Mesodermal cell (in vitro differentiated cells): ENCODE measurements around the gene PPARD.
"Not testable (repeated sequence)": the region's sequence is repeated elsewhere in the genome, so short reads cannot be mapped to it uniquely, and the experiment has no call there.

Source experiments
- H3K27ac ChIP-seq: 2 replicates; pipeline ENCODE4 v1.7.0; 2013; ENCODE audit warnings: mild to moderate bottlenecking, low read depth, low read length, moderate library complexity; ENCODE audit not compliant: severe bottlenecking
- H3K36me3 ChIP-seq: 2 replicates; pipeline ENCODE4 v1.7.1; 2013; ENCODE audit warnings: mild to moderate bottlenecking, low read length, moderate library complexity; ENCODE audit not compliant: control insufficient read depth, insufficient read depth
- H3K4me1 ChIP-seq: one replicate; pipeline ENCODE4 v1.7.1; 2013; ENCODE audit warnings: mild to moderate bottlenecking, low read length; ENCODE audit not compliant: insufficient read depth, control insufficient read depth, poor library complexity, severe bottlenecking
- H3K4me3 ChIP-seq: 2 replicates; pipeline ENCODE4 v1.7.0; 2013; ENCODE audit warnings: low read length, control low read depth, mild to moderate bottlenecking; ENCODE audit not compliant: insufficient read depth, poor library complexity, severe bottlenecking; ENCODE audit errors: extremely low read depth
- H3K9me3 ChIP-seq: 2 replicates; pipeline ENCODE4 v1.7.1; 2013; ENCODE audit warnings: mild to moderate bottlenecking, low read length, moderate library complexity; ENCODE audit not compliant: control insufficient read depth
- WGBS, 2 experiments: methylation state at CpG; one replicate each; pipeline ENCODE4 v1.1.5; 2013; ENCODE audit warnings: missing lambda C conversion rate in 2 of 2; ENCODE audit not compliant: insufficient coverage in 2 of 2; 5-methylcytosine and 5-hydroxymethylcytosine counted together

PPARD gene

DNA sequence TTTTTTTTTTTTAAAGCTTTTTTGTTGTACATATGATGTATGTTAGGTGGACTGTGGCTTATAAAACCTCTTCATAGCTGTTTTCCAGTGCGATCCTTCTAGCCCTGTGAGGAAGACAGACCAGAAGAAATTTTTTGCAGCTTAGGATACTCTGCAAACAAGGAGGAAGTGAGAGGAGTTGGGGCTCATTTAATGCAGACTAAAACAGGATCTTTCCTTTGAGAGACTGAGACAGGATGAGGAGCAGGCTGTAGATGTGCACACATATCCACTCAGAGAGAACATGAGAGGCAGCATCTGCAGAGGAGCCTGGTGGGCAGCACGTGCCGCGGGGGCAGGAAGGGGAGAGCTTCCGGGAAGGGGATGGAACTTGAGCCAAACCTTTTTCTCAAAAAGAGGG lies 45.7 kb downstream of the PPARD start:
- WGBS, 2 experiments, result 93 to 100% methylated on average over 4 to 5 of the region's 5 CpGs
- Histone ChIP-seq H3K36me3 (peaks cover under 1% of the 10 kb centered on the region), H3K27ac (no peak overlapping the region), H3K4me3 (no peak overlapping the region), H3K9me3 (no peaks in the 10 kb centered on the region), H3K4me1 (peaks cover 6% of the 10 kb centered on the region)

- H3K27ac ChIP-seq, result no peak overlapping the region
- WGBS, 2 experiments, result 90 to 96% methylated on average over 5 of the region's 5 CpGs
Measured at GRCh38 chr6:35388772-35389352, 46.5 kb downstream of the PPARD start.

GRCh38 chr6:35389386-35389785 lies 47.0 kb downstream of the PPARD start:
- not testable (repeated sequence) for H3K27ac ChIP-seq, H3K4me3 ChIP-seq, H3K36me3 ChIP-seq, H3K9me3 ChIP-seq
- WGBS, 2 experiments, result 91 to 100% methylated on average over 3 to 5 of the region's 9 CpGs
- peaks cover 10% of the 10 kb centered on the region for H3K4me1 ChIP-seq

More at GRCh38 chr6:35388772-35389352, 46.5 kb downstream of the PPARD start:
- H3K4me1 ChIP-seq, result peaks cover 10% of the 10 kb centered on the region
- no peaks in the 10 kb centered on the region for H3K36me3 ChIP-seq
- H3K9me3 ChIP-seq, result no peaks in the 10 kb centered on the region
- no peak overlapping the region for H3K4me3 ChIP-seq

- Histone ChIP-seq H3K4me1 (peaks cover 10% of the 10 kb centered on the region), H3K36me3 (no peaks in the 10 kb centered on the region), H3K27ac (no peak overlapping the region), H3K4me3 (no peak overlapping the region), H3K9me3 (no peaks in the 10 kb centered on the region)
- WGBS, 2 experiments, result 89 to 91% methylated on average over 6 of the region's 7 CpGs
Measured at GRCh38 chr6:35391240-35391968, 49.0 kb downstream of the PPARD start.

DNA sequence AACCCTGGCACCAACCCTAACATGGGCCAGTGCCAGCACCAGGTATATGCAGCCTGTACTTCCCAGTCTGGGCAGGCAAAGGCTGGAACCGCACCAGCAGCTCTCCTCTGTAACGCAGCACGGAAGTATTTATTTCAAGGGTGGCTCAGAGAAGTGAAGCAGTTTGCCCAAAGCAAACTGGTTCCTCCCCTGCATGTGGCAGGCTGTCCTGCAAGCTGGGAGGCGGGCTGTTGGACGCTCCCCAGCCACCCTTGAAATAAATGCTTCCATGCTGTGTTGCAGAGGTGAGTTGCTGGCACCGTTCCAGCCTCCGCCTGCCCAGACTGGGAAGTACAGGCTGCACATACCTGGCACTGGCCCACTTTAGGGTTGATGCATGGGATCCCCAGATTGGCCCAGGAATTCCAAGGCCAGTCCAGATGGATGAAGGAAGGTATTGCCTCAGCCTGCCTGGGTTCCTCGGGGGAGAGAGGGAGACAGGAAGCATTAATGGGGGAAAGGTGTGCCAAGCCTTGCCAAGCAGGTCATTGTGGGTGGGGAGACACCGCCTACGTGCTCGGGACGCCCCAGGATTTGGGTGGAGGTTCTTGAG lies 49.8 kb downstream of the PPARD start:
- no peak overlapping the region for H3K4me3 ChIP-seq
- peaks cover 10% of the 10 kb centered on the region for H3K4me1 ChIP-seq
- 90 to 94% methylated on average over 11 to 12 of the region's 12 CpGs for WGBS, 2 experiments
- H3K27ac ChIP-seq, result no peak overlapping the region
- H3K36me3 ChIP-seq, result no peaks in the 10 kb centered on the region
- H3K9me3 ChIP-seq, result no peaks in the 10 kb centered on the region

DNA sequence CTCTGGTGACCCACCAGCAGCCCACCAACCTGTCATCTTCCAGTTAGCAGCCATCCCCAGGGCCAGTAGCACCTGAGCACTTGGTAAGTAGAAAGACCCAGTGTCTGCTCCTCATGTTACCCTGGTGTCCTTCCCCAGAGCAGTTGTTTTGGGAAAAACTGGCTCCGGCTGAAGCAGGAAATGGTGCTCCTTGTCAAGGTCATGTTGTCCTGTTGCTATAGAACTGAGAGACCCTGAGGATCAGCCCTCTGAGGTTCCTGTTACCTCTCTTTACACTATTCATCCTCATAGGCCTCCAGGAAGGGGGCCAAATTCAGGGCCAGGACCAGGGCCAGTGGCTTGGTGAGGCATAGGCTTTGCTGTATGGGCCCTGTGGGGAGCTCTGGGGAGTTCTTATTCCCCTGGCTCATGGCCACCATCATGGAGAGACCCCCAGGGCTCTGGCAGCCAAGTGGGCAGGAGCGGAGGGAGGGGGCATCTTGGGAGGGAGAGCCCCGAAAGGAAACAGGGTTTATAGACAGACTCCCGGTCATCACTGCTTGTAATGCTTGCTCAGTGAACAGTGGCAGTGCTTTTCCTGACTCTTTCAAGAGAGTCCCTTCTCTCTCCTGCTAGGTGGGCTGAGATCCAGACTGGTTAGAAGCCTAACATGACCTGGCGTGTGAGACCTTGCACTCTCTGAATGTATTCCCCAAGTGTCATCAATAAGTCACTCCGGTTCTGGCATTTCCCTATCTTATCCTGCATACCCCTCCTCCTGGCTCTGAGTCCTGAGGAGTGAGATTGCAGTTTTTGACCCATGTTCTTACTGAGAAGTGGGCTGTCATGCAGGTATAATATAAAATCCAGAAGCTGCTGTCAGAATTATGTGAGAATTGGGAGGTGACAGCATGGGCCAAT lies 50.7 kb downstream of the PPARD start:
- WGBS, 2 experiments, result 83 to 88% methylated on average over 4 of the region's 6 CpGs
- Histone ChIP-seq H3K4me1 (peaks cover 10% of the 10 kb centered on the region), H3K9me3 (no peaks in the 10 kb centered on the region)

DNA sequence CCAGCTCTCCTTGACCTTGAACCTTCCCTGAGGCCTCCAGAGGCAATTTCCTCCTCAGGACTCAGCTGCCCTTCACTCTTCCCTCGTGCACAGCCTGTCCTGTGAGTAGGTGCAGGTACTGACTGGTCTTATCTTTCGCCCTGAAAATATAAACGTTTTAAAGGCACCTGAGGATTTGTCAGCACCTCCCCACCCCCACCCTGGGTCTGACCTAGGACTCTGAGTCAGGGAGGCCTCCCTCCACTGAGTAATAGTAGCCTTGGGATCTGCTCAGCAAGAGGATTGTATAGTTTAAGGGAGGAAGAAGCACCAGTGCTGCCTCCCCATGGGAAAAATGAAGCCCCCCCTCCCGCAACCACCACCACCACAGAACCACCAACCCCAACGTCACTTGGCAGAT lies 54.6 kb downstream of the PPARD start:
- Histone ChIP-seq H3K36me3 (peaks cover 9% of the 10 kb centered on the region), H3K4me1 (peaks cover 5% of the 10 kb centered on the region), H3K9me3 (no peaks in the 10 kb centered on the region), H3K27ac (no peak overlapping the region), H3K4me3 (no peak overlapping the region)
- WGBS, 2 experiments, result 71 to 94% methylated on average over 2 to 4 of the region's 5 CpGs

More for the DNA sequence above, 50.7 kb downstream of the PPARD start:
- Histone ChIP-seq H3K4me3 (no peak overlapping the region), H3K36me3 (peaks cover 5% of the 10 kb centered on the region), H3K27ac (peak overlapping the region; percentile 29)

DNA sequence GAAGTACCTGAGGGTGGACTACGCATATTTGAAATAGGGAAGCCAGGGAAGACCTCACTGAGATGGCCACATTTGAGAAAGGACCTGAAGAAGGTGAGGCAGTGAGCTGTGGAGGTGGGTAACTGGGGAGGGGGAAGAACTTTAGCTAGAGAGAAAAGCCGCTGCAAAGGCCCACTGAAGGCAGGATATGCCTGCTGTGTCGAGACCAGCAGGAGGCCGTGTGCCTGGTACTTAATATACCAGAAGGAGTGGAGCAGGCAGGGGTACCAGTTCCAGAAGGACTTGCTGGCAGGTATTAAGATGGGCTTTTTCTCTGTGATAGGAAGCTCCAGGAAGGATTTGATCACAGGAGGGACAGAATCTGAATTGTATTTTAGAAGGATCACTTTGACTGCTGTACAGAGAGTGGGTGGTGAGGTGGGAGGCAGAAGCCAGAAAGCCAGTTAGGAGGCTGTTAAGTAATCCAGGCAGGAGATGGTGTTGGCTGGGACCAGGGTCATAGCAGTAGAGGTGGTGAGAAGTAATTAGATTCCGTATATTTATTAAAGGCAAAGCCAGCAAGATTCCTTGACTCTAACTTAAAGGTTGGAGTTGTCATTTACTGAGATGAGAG lies 55.6 kb downstream of the PPARD start:
- 85 to 86% methylated on average over 5 of the region's 5 CpGs for WGBS, 2 experiments
- Histone ChIP-seq H3K27ac (no peak overlapping the region), H3K9me3 (no peaks in the 10 kb centered on the region), H3K4me3 (no peak overlapping the region), H3K36me3 (peaks cover 9% of the 10 kb centered on the region), H3K4me1 (peaks cover 5% of the 10 kb centered on the region)

DNA sequence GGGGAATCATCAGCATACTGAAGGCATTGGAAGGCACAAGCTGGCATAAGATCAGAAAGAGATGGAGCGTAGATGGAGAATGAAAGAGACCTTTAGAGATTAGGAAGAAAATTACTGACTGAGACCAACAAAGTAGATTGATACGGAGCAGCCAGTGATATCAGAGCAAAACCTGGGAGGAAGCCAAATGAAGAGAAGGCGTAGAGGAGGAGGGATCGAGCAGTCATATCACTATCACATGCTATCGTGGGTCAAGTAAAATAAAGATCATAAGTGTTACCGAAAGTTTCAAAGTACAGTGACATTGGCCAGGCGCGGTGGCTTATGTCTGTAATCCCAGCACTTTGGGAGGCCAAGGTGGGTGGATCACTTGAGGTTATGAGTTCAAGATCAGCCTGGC lies 56.2 kb downstream of the PPARD start:
- WGBS, 2 experiments, result 99 to 100% methylated on average over 8 of the region's 8 CpGs

GRCh38 chr6:35400111-35400510 lies 57.8 kb downstream of the PPARD start:
- Histone ChIP-seq H3K27ac (no peak overlapping the region), H3K4me1 (no peaks in the 10 kb centered on the region), H3K9me3 (no peaks in the 10 kb centered on the region), H3K4me3 (no peak overlapping the region), H3K36me3 (peaks cover 9% of the 10 kb centered on the region)
- 100% methylated on average over 2 of the region's 5 CpGs; no CpG with 5 or more reads in 1 of the 2 experiments for WGBS, 2 experiments

More for the DNA sequence above, 56.2 kb downstream of the PPARD start:
- Histone ChIP-seq H3K36me3 (peaks cover 9% of the 10 kb centered on the region), H3K9me3 (no peaks in the 10 kb centered on the region), H3K4me3 (no peak overlapping the region), H3K4me1 (no peaks in the 10 kb centered on the region), H3K27ac (no peak overlapping the region)
